ENCODE results near the gene ARHGAP32.

The ARHGAP32 gene

GRCh38 chr11:129192150-129192549 is at the start of gene ARHGAP32:
TSS of gene ARHGAP32 (minus strand) at chr11:129192325. CDS start at chr11:129192198, 127 bp downstream.
- DNase-seq: no peak

GRCh38 chr11:129239207-129239606 is 47.1 kb upstream of the ARHGAP32 start:
- no peak for DNase-seq

GRCh38 chr11:129237880-129238638 is 45.9 kb upstream of the ARHGAP32 start:
- DNase-seq: no peak

GRCh38 chr11:129237456-129237855 is 45.3 kb upstream of the ARHGAP32 start:
- DNase-seq: no peak

- DNase-seq: no peak
Observed at GRCh38 chr11:129236850-129237249, 44.7 kb upstream of the ARHGAP32 start.

- DNase-seq: no peak
Observed at GRCh38 chr11:129234978-129235377, 42.9 kb upstream of the ARHGAP32 start.

GRCh38 chr11:129230006-129230405 is 37.9 kb upstream of the ARHGAP32 start:
- no peak for DNase-seq

GRCh38 chr11:129226207-129226798 is 34.2 kb upstream of the ARHGAP32 start:
- DNase-seq: no peak

GRCh38 chr11:129225190-129225589 is 33.1 kb upstream of the ARHGAP32 start:
- no peak for DNase-seq

- DNase-seq: no peak
Observed at GRCh38 chr11:129224538-129224937, 32.4 kb upstream of the ARHGAP32 start.

GRCh38 chr11:129223701-129224149 is 31.6 kb upstream of the ARHGAP32 start:
- no peak for DNase-seq

GRCh38 chr11:129223260-129223659 is 31.1 kb upstream of the ARHGAP32 start:
- DNase-seq: no peak

GRCh38 chr11:129222158-129222557 is 30.0 kb upstream of the ARHGAP32 start:
- no peak for DNase-seq

GRCh38 chr11:129215506-129216245 is 23.6 kb upstream of the ARHGAP32 start:
- no peak for DNase-seq

- DNase-seq: no peak
Observed at GRCh38 chr11:129214710-129215295, 22.7 kb upstream of the ARHGAP32 start.

- DNase-seq: no peak
Observed at GRCh38 chr11:129213261-129213660, 21.1 kb upstream of the ARHGAP32 start.

GRCh38 chr11:129211397-129211796 is 19.3 kb upstream of the ARHGAP32 start:
- DNase-seq: no peak

- no peak for DNase-seq
Observed at GRCh38 chr11:129210831-129211181, 18.7 kb upstream of the ARHGAP32 start.

GRCh38 chr11:129209891-129210830 is 18.0 kb upstream of the ARHGAP32 start:
- no peak for DNase-seq

GRCh38 chr11:129208863-129209262 is 16.7 kb upstream of the ARHGAP32 start:
- no peak for DNase-seq

- no peak for DNase-seq
Observed at GRCh38 chr11:129204150-129204838, 12.2 kb upstream of the ARHGAP32 start.

GRCh38 chr11:129202646-129203045 is 10.5 kb upstream of the ARHGAP32 start:
- no peak for DNase-seq

Measured in DMS 273 treated with DMSO at 0.1 percent for 48 hours (cell line).